Motor neuron (in vitro differentiated cells): Measurements from ENCODE around the gene PAXX. TPM values are rescaled to one million over a fixed set of nuclear protein-coding genes. Genes with fewer than 3 reads are reported as not detected.

ENCODE experiments used
- ATAC-seq, 8 experiments: fragments of 200-7000 bp; cut with Tn5 transposase; replicated peaks in 6 of 8; 2 replicates each; pipeline ENCODE4 v1.8.0; 2021; ENCODE audit warnings: mild to moderate bottlenecking in 8 of 8, moderate library complexity in 8 of 8
- H3K27ac ChIP-seq, 2 donors: fragments of 250-450 bp; sonication (Bioruptor Pico); 2 replicates each; pipeline ENCODE4 v1.9.0; 2021; ENCODE audit warnings: antibody characterized with exemption in 2 of 2, mild to moderate bottlenecking in 2 of 2, moderate library complexity in 1 of 2
- H3K4me1 ChIP-seq, 2 donors: fragments of 250-450 bp; sonication (Bioruptor Pico); replicated peaks in 1 of 2; 2 replicates each; pipeline ENCODE4 v1.6.1; 2021; ENCODE audit warnings: antibody characterized with exemption in 2 of 2, mild to moderate bottlenecking in 2 of 2, moderate library complexity in 1 of 2
- H3K4me3 ChIP-seq, 5 donors: fragments of 250-450 bp; sonication (Bioruptor Pico); 2 replicates each; pipeline ENCODE4 v1.9.0; 2021; ENCODE audit warnings: antibody characterized with exemption in 5 of 5, mild to moderate bottlenecking in 5 of 5, moderate library complexity in 4 of 5
- WGBS, 10 experiments: fragments of 450-650 bp; shearing (Covaris generic); methylation state at CpG; one replicate each; pipeline ENCODE4 v1.0.0; 2022; 5-methylcytosine and 5-hydroxymethylcytosine counted together
- in situ Hi-C, 9 experiments: fragments of 400-800 bp; cut with MboI; loops; one replicate each; pipeline ENCODE4 v1.15.0; 2021; ENCODE audit warnings: low sequenced_read_pairs in 9 of 9, low pct_unique_long_range_greater_than_20kb in 2 of 9; ENCODE audit not compliant: unreplicated experiment in 9 of 9
- total RNA-seq, 8 experiments: library from RNA; unstranded; fragments of 300-600 nt; gene quantifications; 2 replicates each; pipeline versions ENCODE4 v1.2.3 to v1.2.4, GENCODE V29; 2022

Gene PAXX
- total RNA-seq, 8 experiments from 2014 or later = 23.4 to 38.4 (median 27.5) TPM

DNA sequence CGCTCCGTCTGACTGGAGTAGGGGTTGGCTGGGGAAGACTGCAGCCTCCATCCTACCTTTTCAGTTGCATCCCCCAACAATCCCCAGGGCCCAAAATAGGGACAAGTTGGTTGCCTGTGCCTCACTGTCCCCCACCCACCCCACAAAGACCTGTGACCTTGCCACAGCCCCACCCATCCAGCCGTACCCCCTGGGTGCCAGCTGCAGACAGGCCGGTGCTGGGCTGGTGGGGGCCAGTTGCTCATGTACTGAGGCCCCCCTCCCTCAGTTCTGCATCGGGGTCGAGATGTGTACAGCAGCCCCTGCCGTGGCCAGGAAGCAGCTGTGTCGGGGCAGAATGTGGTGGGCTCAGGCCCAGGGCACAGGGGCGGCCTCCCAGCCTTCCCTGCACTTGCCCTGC is 9.1 kb upstream of the PAXX start:
- in situ Hi-C loops = no loop called here
- Histone ChIP-seq H3K4me3 (no peak overlapping the region), H3K4me1 (peaks cover 6 to 10% of the 10 kb centered on the region in 2 donors), H3K27ac (no peak overlapping the region)
- no peak for ATAC-seq
- WGBS, 10 experiments = 80 to 100% methylated on average over 1 to 2 of the region's 9 CpGs; no CpG with 5 or more reads in 8 of the 10 experiments

DNA sequence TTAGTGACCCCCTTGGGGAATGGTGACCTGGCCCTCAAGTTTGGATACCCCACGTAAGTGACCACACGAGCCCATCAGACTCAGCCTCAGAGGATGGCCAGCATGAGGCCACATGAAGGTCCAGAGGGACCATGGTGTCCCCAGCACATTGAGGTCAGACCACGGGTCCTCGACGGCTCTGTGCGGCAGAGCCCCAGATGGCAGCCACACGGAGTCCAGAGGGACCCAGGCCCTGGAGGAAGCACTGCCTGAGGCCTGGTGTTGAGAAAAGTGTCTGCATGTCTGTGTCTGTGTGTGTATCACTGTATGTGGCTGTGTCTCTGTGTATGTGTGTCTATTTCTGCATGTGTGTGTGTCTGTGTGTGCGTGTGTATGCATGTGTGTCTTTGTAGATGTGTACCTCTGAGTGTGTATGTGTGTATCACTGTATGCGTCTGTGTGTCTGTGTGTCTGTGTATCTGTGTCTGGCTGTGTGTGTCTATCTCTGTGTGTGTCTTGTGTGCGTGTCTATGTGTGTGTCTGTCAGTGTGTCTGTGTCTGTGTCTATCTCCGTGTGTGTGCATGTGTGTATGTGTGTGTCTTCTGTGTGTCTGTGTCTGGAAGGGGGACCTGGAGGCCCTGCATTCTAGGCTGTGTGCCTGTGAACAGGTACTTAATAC is 8.4 kb upstream of the PAXX start:
- in situ Hi-C loops = no loop called here
- Histone ChIP-seq H3K4me3 (no peak overlapping the region), H3K4me1 (peaks cover 5 to 10% of the 10 kb centered on the region in 2 donors), H3K27ac (no peak overlapping the region)
- peak in 1 of 8 experiments; percentile 74 for ATAC-seq
- WGBS, 10 experiments = 63 to 100% (median 63%) methylated on average over 1 to 6 of the region's 11 CpGs; no CpG with 5 or more reads in 7 of the 10 experiments

DNA sequence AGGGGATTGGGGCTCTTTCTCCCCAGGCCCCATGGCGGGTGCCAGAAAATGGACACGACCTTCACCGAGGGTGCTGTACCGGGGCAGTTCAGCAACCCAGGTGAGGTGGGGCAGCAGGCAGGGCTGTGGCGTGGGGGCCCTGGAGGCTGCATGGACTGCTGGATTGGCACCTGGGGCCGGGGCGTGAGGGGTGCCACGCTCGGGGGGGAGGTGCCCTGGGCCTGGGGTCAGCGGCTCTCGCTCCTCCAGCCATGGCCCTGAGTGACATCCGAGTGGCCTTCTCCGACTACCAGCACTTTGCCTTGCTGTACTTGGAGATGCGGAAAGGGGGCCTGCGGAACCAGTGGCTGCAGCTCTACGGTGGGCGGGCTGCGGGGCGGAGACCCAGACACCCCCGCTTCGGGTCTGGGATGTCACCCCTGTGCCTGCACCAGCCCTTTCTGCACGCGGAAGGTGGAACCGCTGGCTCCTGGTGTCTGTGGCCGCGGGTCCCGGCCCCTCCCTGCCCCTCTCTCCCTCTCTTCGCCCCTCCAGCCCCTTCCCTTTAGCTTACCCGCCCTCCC is 7.7 kb upstream of the PAXX start:
- ATAC-seq = peak in 1 of 8 experiments; percentile 2
- in situ Hi-C loops = no loop called here
- no peak overlapping the region for H3K4me3 ChIP-seq
- peaks cover 0 to 7% of the 10 kb centered on the region in 2 donors for H3K4me1 ChIP-seq
- H3K27ac ChIP-seq = no peak overlapping the region
- 90% methylated on average over 2 of the region's 29 CpGs; no CpG with 5 or more reads in 9 of the 10 experiments for WGBS, 10 experiments

DNA sequence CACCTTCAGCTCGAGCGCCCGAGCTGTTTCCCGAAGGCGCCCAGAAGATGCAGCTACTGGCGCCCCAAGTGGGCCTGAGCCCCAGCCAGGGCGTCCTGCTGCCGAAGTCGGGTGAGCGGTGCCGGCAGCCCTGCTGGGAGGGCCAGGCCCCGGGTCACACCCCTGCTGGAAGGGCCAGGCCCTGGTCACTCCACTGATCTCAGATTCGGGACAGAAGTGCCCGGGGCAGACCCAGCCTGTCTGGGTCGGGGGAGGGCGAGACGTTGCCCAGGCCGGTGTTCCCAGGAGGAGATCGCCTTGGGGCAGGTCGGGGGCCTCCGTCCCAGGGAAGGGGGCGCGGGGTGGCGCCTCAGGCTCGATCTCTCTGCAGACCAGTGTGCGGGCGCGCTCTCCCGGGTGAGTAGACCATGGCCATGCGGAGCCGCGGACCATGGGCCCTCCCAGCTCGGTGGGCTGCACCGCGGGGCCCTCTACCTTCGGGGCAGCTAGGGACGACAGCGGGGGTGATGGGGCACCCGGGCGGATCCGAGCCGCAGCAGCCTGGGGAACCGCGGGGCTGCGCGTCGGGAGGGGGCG is 7.1 kb upstream of the PAXX start:
- no peak overlapping the region for H3K4me3 ChIP-seq
- no peak overlapping the region for H3K27ac ChIP-seq
- peak in 7 of 8 experiments; percentile 2 to 58 (median 21) for ATAC-seq
- in situ Hi-C loops = no loop called here
- peaks cover 0 to 7% of the 10 kb centered on the region in 2 donors for H3K4me1 ChIP-seq
- no CpG with 5 or more reads among the region's 48 CpGs for WGBS, 10 experiments

DNA sequence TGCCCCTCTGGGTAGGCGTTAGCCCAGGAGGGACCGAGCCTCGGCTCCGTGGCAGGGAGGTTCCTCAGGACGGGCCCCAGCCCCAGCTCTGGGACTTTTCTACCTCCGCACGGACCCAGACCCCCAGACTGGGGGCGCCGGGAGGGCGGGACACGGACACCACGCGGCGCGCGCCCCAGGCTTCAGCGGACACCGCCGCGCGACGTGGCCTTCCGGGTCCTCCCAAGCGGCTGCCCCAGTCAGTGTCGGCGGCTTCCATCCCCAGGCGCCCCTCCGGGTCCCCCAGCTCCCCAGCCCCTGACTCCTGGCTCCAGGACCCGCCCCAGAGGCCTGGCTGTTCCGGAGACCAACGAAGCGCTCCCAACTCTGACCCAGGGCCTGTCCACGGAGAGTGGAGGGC is 6.4 kb upstream of the PAXX start:
- Histone ChIP-seq H3K27ac (no peak overlapping the region), H3K4me3 (no peak overlapping the region), H3K4me1 (peaks cover 0 to 7% of the 10 kb centered on the region in 2 donors)
- in situ Hi-C loops = no loop called here
- 0% methylated on average over 1 of the region's 33 CpGs; no CpG with 5 or more reads in 9 of the 10 experiments for WGBS, 10 experiments
- ATAC-seq = peak in 4 of 8 experiments; percentile 16 to 48 (median 30)

DNA sequence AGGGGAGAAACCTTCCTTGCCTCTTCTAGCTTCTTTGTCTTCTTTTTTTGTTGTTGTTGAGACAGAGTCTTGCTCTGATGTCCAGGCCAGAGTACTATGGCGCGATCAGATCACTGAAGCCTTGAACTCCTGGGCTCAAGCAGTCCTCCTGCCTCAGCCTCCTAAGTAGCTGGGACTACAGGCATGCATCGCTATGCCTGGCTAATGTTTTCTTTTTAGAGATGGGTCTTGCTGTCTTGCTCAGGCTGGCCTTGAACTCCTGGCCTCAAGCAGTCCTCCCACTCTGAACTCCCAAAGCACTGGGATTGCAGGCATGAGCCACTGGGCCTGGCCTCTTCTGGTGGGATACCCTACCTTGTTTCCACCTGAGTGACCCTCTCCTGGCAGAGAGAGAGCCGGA is 3.4 kb upstream of the PAXX start:
- 82 to 100% (median 87%) methylated on average over 1 to 4 of the region's 4 CpGs; no CpG with 5 or more reads in 4 of the 10 experiments for WGBS, 10 experiments
- in situ Hi-C loops = no loop called here

DNA sequence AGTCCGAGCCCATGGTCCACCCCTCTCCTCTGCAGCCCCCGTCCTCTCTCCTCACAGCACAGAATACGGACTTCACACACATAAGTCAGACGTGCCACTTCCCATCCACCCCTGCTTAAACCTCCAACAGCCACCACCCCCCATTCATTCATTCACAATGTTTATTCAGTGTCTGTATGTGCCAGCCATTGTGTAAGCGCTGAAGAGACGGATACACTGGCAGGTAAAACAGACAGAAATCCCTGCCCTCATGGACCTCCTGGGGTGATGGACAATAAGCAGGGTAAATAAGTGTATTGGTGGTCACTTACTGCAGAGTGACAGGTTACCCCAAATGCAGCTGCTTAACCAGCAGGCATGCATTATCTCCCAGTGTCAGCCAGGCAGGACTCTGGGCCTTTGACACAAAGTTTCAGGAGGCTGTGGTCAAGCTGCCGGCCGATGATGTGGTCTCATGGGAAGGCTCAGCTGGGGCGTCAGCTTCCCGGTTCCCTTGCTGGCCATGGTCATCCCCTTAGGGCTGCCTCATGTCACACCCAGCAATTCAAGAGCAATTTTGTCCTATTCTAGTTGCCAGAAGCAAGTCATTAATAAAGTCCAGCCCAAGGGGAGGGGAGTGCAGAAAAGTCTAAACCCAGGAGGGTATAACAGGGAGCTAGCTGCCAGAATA is 1.8 kb upstream of the PAXX start:
- Histone ChIP-seq H3K4me1 (peaks cover 4 to 8% of the 10 kb centered on the region in 2 donors), H3K27ac (no peak overlapping the region), H3K4me3 (no peak overlapping the region)
- in situ Hi-C loops = no loop called here
- no peak for ATAC-seq
- WGBS, 10 experiments = 34 to 100% (median 70%) methylated on average over 1 to 4 of the region's 10 CpGs; no CpG with 5 or more reads in 3 of the 10 experiments

More for the DNA sequence above, 3.4 kb upstream of the PAXX start:
- Histone ChIP-seq H3K4me1 (peaks cover 4 to 12% of the 10 kb centered on the region in 2 donors), H3K4me3 (no peak overlapping the region), H3K27ac (no peak overlapping the region)
- ATAC-seq = no peak

DNA sequence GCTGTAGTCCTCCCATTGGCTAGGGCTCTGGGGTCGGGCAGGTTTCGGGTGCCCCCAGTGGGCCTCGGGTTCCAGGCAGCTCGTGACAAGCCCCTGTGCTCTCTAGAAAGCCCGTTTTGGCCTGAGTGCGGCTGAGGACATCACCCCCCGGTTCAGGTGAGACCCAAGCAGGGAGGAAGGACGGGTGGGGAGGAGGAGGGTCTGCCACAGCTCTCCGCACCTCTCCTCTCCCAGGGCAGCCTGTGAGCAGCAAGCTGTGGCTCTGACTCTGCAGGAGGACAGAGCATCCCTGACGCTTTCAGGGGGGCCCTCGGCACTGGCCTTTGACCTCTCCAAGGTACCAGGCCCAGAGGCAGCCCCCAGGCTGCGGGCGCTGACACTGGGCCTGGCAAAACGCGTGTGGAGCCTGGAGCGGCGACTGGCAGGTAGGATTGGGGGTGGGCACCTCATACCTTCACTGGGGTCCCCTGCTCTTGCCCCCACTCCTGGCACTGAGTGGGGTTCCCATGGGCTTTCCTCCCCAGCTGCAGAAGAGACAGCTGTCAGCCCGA is 672 bp downstream of the PAXX start:
- ATAC-seq = no peak
- H3K27ac ChIP-seq = peak overlapping the region in 1 of 2 donors; percentile 61
- H3K4me1 ChIP-seq = peaks cover 5 to 12% of the 10 kb centered on the region in 2 donors
- peak overlapping the region; percentile 57 to 87 (median 78) for H3K4me3 ChIP-seq
- in situ Hi-C loops = no loop called here
- 0 to 8% (median 0%) methylated on average over 1 to 5 of the region's 18 CpGs; no CpG with 5 or more reads in 7 of the 10 experiments for WGBS, 10 experiments

DNA sequence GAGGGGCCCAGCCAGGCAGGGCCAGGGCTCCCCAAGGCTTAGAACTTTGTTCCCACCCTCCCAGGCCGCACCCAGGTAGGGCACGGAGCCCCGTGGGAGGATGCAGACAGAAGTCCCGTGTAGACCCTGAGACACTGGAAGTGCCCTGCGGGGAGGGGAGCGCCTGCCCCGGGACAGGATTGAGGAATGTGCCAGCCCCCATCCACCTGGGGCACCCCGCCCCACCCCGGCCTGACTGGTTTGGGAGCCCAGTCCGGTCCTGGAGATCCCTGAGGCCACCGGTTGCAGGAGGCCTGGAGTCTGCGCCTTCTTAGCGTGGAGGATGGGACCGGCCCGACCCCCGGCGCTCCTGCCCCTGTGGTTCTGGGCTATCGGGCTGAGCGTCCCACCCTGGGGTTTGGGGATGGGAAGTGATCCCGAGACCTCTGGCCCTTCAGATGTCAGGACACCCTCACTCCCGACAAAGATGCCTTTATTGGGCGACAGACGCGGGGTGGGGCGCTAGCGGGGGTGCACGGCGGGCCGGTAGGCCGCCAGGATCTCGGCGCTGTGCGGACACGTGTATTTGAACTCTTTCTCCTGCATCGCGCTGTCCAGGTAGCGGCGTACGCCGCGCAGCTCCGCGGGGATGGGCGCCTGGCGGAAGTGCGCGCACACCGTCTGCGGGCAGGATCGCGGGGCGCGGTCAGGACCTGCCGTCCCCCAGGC is 2.1 kb downstream of the PAXX start:
- WGBS, 10 experiments = no CpG with 5 or more reads among the region's 54 CpGs
- no peak overlapping the region for H3K27ac ChIP-seq
- in situ Hi-C loops = no loop called here
- H3K4me1 ChIP-seq = peaks cover 5 to 12% of the 10 kb centered on the region in 2 donors
- no peak overlapping the region for H3K4me3 ChIP-seq
- ATAC-seq = no peak

DNA sequence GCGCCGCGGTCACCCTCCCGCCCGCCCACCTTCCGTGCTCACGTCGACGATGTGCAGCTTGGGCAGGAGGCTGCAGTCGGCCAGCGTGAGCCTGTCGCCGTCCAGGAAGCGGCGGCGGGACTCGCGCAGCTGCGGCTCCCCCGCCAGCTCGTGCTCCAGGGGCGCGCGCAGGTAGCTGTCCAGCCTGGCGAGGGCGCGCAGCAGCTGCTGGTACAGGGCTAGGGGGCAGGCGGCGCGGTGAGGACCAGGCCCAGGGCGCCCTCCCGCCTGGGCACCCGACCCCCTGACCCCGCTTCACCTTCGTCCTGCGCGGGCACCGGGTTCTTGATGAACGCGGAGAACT is 2.6 kb downstream of the PAXX start:
- WGBS, 10 experiments = no CpG with 5 or more reads among the region's 40 CpGs
- H3K4me3 ChIP-seq = no peak overlapping the region
- peaks cover 5 to 12% of the 10 kb centered on the region in 2 donors for H3K4me1 ChIP-seq
- ATAC-seq = no peak
- in situ Hi-C loops = no loop called here
- H3K27ac ChIP-seq = no peak overlapping the region

DNA sequence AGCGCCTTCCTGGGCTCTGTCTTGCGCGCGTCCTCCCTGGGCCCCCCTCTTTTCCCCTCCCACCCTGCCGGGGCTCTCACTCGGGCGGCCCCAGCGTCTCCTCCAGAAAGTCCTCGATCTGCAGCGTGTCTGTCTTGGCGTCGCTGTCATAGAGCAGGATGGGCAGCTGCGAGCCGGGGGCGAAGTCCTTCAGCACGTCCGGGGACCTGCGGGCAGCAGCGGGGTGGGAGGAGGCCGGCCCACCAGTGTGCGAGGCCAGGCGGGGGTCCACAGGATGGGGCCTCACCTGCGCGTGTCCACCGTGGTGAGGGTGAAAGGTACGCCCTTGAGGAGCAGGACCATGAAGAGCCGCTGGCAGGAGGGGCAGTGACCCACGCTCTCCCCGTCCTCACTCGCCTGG is 3.1 kb downstream of the PAXX start:
- Histone ChIP-seq H3K4me1 (peaks cover 5 to 12% of the 10 kb centered on the region in 2 donors), H3K4me3 (no peak overlapping the region), H3K27ac (no peak overlapping the region)
- ATAC-seq = no peak
- no CpG with 5 or more reads among the region's 30 CpGs for WGBS, 10 experiments
- in situ Hi-C loops = no loop called here

DNA sequence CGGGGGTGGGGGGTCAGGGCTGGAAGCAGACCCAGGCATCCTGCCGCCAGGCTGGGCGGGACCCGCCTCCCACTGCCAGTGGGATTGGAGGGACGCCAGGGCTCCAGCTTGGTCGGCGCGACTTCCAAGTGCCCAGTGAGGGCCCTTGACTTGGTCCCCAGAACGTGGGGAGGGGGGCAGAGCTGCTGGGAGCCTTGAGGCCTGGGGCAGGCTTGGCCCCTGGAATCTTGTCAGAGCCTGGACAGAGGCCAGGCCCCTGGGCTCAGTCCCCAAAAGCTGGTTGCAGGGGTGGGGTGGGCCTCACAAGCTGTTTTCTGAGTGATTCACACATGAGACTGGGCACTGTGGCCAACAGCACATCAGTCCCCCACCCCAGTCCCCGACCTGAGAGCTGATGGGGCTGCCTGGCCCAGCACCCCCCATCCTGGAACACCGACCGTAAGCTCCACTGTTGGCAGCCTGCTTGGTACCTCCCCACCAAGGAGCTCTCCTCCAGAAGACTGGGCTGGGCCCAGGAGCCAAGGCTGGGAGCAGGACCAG is 3.6 kb downstream of the PAXX start:
- no peak overlapping the region for H3K4me3 ChIP-seq
- in situ Hi-C loops = no loop called here
- ATAC-seq = peak in 2 of 8 experiments; percentile 3 to 5
- WGBS, 10 experiments = no CpG with 5 or more reads among the region's 12 CpGs
- H3K27ac ChIP-seq = no peak overlapping the region
- H3K4me1 ChIP-seq = peaks cover 5 to 12% of the 10 kb centered on the region in 2 donors
